HG02970 (cell line): ENCODE data around the gene C2CD2.
A peak's percentile ranks its signal among the peaks of the same experiment; 100 is the strongest.

ENCODE experiments used
- ATAC-seq: cut with Tn5 transposase; IDR thresholded peaks from one replicate; pipeline ENCODE4 v1.9.1; 2021; ENCODE audit warnings: mild to moderate bottlenecking, moderate library complexity, moderate number of reproducible peaks; ENCODE audit not compliant: unreplicated experiment, low FRiP score

C2CD2 gene

DNA sequence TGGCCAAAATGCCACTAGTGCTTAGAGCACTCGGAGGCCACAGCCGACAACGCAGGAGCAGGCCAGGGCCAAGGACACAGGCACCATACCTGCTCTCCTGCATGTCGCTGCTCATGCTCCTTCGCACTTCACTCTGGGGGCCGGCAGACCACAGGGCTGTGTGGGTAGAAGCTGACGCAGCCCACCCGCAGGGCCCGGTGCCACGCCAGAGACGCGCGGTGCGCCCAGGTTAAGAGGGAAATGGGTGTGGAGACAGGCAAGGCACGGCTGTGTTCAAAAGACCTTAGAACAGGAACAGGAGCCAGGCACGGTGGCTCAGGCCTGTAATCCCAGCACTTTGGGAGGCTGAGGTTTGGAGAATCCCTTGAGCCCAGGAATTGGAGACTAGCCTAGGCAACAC lies 61.1 kb downstream of the C2CD2 start:
- ATAC-seq: no peak

DNA sequence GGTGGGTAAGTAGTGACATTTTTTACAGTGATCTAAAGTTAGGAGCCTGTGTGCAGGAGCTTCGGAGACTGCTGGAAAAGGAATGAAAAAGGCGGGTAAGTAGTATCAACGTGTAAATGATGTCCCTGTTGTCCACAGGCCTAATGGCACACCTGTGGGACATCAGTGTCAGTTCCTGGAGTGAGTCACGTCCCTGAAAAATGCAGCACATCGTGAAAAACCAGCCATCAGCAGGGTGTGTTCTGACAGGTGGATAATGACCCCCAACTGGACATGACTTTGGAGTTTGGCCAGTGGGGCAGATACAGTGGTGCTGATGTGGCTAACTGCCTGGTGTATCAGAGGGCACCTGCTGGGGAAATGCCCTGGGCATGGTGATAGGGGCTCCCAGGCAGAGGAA lies 62.7 kb downstream of the C2CD2 start:
- ATAC-seq: no peak

DNA sequence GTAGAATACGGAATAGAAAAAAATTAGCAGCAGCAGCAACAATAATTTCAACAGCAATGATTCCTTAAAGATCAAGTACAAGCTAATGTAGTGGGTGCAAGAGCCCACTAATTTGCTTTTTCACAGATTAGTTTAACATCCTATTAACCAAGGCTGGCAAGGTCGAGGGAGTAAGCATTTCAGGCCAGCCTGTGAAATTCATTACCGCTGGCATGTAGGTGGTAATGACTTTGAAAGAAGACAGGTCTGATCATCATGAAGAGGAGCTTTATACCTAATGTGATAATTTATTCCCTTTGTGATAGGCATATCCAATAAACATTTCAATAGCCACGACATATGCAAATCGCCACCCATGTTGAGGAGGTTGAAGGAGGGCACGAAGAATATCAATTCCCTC lies 63.5 kb downstream of the C2CD2 start:
- no peak for ATAC-seq

DNA sequence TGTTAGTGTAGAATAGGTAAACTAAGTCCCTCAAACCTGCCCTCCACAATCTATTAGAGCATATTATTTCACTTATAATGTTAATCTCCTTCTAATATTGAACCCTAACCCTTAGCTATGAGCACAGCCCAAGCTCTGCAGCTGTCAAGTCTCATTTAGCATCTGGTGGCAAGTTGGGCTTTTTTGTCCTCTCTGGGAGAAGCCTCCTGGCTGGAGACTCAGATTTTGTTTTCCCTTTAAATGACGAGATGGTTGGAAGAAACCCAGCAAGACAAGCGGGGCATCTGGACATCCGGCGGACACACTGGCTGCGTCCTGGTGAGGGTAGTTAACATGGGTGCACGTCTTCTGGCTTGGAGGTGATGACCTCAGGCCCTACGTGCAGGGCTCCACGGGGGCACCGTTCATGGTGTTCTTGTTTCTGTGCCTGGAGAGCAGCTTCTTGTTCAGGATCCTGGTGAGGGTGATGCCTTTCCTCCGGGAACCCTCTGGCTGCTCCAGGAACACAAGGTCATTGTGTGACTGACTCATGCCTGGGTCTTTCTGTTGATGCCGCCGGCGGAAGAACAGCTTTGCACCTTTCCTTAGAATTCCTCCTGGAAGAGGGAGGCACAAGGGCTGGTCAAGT lies 65.0 kb downstream of the C2CD2 start:
- ATAC-seq: no peak

DNA sequence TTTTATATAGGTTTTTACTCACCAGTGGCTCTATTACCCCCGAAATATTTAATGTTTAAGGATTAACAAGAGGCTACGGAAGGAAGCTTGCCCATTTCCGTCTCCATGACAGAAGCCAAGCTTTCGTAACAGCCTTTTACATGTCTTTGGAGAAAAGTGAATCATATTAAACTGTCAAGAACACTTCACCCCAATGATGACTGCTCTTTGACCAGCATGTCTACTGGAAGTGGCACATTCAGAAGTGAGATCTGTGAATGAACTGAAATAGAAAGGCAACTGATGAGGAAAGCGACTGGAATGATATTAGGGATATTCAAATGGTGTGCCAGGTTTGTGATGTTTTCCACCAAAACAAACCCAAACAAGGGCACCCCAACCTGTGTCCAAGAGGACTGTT lies 66.2 kb downstream of the C2CD2 start:
- no peak for ATAC-seq

DNA sequence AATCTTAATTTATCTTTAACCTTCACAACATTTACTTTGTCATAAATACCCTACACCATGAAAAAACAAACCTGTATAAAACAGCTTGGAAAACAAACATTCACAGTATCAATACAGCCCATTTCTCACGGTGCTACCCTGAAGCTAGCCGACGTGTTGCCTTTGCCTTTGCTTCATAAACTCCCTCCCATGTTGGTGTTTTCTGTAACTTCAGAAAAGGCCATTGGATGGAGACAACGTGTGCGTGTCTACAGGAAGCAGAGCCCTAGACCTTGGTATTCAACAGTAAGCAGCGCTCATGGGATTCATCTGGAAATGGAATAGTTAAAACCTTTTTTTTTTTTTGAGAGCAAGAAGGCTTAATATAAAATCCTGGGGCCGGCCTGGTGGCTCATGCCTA lies 67.5 kb downstream of the C2CD2 start:
- ATAC-seq: no peak

DNA sequence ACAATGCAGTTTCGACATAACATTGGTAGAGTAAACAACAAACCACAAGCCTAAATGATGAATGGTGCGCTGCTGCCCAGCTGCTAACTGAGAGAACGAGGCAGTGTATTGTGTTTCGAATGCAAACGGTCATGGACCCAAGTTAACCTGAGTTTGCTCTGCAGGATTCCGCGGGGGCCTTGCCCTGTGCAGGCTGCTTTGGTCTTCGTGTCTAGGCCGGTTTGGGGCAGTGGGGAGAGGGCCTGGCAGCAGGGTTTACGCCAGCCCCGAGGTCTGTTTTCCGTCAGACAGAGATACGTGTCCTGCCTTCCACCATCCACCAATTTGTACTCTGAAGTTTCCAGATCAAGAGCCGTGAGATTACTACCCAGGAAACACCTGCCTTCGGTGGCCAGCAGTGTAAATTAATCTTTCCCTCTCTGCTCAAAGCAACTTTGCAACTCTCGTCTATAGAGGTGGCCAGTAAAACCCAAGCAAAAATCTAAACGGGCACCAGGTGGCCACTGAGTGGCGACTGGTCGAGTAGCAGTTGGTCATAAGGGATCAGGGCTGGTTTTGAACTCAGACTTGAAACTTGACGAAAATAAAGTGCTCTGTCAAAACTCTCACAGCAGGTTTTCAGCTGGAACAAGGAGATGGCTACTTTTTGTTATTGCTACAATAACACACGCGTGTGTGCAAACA lies 68.3 kb downstream of the C2CD2 start:
- no peak for ATAC-seq

DNA sequence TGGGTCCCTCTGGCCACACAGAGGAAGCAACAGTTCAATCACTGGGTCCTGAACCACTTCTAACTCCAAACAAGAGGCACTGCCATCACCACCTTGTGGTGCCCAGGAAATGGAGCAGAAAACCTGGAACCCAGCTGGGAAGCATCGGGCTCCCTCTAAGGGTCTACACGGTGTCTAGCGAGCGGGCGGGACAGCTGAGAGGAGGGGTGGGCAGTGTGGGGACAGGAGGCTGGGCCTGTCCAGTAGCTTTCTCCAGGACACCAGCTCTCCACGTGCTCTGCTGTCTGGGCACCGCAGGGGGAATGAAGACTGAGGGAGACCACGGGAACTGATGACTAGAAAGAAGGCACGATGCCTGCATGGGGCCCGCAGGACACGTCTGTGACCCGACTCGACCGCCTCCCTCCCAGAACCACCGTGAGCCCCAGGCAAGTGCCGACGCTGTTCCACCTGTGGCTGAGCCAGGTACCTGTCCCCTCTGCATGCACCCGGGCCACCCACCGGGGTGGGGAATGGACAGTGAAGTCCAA lies 69.3 kb downstream of the C2CD2 start:
- no peak for ATAC-seq

DNA sequence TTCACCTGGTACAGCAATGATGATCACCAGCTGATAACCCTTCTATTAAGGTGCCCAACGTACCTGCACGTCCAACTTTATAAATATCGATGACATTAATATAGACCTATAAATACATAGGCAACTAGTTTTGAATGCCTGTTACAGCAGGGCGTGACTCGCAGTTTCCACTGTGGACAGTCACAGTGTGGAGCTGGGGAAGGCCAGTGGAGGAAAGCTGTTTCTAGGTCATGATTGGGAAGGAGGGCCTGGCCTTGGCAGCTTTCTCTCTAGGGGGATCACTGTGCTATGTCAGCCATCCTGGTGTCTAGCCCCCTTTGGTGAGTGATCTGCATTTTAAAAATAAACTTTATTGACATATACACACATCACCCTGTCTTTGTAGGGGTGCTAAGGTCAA lies 70.2 kb downstream of the C2CD2 start:
- no peak for ATAC-seq

DNA sequence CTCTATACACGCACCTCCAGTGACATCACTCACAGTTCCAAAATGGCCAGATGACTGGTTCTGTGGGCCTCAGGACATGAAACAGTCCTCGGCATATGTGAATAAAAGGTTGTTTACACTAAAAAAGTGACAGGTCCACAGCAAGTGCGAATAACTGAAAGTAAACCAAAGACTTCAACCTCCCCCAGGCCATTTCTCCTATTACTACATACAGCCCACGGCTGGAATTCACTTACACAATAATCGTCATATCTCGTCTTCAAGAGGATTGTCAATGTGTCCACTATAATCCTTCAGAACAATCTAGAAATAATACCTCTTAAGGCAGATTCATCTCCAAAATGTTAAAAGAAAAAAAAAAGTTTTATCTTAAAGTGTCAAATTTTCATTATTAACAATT lies 72.8 kb downstream of the C2CD2 start:
- no peak for ATAC-seq

DNA sequence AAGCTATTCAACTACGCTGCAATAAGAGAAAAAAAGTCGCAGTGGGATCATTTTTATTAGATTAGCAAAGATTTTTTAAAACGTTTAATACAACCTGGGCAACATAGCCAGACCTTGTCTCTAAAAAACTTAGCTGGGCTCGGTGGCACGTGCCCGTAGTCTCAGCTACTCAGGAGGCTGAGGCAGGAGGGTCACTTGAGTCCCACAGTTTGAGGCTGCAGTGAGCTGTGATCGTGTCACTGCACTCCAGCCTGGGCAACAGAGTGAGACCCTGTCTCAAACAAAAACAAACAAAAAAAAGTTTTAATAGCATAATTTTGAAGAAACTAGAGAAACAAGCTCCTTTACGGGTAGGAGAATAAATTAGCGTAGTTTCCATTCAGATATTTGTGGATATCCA lies 73.7 kb downstream of the C2CD2 start:
- no peak for ATAC-seq

DNA sequence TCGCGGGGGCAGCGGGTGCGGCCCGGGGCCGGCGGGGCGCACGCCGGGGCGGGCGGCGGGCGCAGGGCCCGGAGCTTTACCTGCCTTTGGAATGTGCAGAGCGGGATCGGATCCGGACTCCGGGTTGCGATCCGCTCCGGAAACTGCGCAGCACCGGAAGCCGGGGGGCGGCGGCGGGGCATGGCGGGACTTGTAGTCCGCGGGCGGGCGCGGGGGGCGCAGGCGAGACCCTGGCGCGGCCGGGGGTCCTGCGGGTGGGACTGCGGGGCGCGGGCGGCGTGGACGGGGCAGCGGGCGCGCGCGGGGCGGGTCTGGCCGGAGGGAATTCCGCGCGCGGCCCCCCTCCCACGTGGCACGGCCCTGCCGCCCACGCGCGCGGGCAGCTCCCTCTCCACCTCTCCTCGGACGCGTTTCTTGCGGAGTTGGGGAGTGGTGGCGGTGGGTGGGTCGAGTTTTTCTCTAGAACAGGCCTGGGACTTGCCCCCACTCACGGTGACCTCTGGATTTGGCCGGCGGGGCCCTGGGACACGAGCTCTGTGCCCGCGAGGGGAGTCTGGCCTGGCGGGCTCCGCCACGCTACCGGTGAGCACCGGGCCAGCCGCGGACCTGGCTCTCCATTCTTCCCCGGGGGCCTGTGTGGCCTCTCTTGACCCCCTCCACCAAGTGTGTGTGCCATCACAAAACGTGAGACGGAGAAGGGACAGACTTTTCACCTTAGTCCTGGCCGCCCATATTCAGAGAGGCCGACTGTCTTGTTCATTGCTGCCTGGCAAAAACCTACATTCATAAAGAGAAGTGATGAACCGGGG lies 74.4 kb downstream of the C2CD2 start, which contains the start of gene PRDM15:
Gene PRDM15, minus strand, starts transcription at position 155 of the 809 bp plus-strand sequence. CDS start 18,981 bp downstream, outside the sequence.
- ATAC-seq: peak; percentile 61

DNA sequence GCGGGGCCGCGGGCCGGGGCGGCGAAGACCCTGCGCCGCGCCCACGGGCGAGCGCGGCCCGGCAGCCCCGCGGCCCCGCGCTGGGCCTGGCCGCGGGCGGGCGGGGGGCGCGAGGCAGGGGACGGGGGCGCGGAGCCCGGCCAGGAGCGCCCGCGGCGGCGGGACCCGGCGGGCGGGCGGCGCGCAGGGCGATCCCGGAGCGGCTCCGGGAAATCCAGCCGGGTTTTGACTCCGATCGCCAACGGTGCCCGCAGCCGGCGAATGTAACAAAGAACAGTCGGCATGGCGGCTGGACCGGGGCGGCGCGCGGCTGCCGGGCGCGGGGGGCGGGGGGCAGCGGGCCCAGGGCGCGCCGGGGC lies 75.0 kb downstream of the C2CD2 start:
- ATAC-seq: peak; percentile 62

DNA sequence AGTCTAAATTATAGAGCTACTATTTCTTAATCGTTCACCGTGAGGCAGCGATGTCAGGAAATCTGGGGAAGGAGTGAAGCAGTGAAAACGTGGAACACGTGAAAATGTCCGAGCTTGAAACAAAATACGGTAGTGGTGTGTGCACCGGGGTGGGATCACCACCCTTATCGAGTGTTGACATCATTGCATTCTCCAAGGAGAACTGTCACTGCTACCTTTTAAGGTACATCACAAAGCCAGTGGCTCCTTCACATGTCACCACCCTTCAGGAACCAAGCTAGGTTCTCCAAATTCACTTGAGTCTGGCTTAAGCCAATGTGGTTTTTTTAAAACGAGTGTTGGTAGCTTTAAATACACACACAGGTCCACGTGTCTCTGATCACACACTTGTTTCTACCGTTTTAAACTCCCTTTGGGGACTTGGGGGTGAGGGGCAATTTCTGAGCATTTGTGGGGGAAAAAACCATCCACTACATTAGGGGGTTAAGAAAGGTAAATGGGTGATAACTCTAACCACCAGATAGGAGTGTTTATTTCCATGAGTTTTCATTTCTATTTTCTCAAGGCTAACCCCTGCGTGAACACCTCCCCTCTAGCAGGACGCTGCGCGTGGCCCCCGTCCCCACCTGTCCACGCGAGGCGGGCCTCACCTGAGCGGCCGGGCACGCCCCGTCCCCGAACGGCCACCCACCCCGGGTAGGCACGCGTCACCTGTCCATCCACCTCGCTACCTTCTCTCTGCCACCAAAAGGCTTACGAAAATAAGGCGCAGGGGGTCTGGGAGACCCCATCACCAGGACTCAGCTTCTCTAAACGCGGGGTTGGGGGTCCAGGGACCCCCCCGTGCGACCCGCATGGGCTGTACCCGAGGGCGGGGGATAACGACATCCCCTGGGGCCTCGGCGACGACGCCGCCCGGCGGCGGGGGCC lies 75.7 kb downstream of the C2CD2 start:
- peak; percentile 17 for ATAC-seq

DNA sequence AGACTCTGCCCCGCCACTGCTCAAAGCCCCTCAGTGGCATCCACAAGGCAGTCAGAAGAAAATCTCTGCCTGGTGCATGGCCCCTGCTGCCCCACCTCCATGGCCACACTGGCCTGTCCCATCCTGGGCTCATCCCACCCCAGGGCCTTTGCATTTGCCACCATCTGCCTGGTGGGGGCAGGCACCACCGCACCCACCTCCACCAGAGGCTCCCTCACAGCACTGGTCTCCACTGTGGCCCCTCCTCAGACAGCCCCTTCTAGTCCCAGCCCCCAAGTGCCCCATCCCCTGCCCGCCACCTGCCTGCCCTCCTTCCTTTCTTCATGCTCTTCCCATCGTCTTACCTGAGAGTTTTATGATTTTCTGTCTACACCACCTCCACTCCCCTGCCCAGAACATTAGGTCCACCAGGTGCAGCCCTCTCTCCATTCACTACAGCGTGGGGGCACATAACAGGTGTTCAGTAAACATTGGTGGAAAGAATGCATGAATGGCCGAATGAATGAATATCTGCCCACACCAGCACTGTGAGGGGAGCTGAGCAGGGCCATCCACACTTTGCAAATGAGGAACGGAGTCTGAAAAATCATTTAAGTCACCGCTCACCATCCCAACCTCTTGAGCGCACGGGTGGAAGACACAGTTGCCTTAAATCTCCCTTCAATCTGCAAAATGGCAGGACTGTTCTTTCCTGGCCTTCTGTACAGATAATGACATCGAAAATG lies 76.7 kb downstream of the C2CD2 start:
- no peak for ATAC-seq

DNA sequence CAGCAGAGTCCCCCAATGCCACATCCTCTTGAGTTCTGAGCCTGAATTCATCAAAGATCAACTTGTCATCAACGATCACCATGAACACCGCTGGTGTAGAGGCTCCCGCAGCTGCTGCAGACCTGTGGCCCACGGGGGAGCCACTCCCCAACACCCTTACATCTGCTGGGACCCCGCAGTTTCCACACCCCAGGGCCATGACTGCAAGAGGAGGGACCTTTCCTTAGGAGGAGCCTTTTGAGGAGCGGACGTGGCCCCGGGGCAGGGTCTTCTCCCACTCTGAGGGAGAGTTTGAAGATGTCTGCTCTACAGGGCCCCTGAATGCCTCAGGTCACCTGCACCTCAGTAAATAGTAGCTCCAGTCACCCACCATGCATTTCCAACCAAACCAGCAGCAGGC lies 77.4 kb downstream of the C2CD2 start:
- ATAC-seq: no peak

DNA sequence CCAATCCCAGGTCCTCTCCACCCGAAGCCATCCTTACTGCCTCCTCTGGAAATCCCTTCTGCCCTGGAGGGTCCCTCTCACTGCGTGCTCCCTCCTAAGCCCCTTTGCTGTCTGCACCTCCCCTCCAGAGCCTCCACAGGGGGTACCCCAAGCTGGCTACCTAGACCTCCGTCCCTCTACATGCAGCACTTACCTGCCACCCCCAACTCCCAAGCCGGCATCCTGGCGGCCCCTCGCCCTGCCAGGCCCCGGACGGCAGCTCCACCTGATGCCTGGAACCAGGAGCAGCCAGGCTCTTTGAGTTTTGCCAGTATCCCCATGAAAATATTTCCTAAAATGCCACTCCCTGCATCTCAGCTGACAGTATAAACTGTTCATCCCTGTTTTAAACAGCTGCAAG lies 78.7 kb downstream of the C2CD2 start:
- no peak for ATAC-seq

DNA sequence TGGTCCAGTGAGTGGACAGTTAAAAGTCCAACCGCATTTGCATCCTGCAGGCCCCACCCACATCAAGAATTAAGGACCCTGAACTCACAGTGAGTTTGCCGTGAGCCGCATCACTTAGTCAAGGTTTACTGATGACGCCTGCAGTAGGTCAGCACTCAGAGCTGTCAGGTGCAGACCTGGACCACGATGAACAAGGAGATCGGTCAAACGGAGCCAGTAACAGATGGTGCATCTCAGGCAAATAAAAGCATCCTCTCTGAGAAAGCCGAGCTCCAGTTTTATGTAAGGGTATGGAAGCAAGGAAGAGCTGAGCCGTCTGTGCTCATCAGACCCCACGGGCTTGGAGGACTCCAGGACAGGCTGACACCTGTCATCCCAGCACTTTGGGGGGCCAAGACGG lies 79.2 kb downstream of the C2CD2 start:
- ATAC-seq: no peak

DNA sequence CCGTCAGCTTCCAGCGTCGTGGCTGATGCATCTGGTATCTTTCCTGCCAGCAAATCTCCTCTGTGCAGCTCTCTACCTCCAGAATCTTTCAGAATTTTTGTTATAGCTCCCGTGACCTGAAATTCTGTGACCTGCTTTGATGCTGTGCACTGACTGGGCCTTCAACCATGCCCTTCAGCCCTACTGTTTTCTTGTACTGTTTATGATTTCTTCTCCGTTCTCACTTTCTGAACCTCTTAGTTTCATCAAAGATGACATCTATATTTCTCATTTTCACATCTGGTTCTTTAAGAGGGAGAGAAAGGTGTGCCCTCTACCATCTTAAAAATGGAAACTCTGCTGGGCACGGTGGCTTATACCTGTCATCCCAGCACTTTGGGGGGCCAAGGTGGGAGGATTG lies 80.4 kb downstream of the C2CD2 start:
- ATAC-seq: no peak

DNA sequence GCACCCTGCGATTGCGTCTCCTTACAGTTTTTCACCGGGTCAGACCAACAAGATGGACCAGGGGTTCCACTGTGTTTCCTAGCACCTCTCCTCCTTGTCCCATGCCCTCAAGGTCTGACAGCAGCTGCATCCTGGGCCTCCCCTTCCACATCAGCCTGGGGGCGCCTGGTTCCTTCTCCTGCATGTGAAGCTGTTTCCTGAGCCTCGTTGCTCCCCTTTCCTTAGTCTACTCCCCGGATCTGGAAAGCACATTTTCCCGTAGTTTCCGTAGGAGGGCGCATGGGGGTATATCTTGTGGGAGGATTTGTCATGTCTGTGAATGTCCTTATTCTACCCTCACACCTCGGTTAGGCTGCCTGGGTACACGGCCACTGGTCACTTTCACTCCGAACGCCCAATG lies 80.8 kb downstream of the C2CD2 start:
- no peak for ATAC-seq
